GM12872 (cell line): ENCODE data around the gene LCMT1.

ENCODE experiments used
- TF ChIP-seq, protein P1 (sequence below): IDR thresholded peaks from 3 replicates; pipeline ENCODE4 v1.5.1; 2011; ENCODE audit warnings: low read depth, mild to moderate bottlenecking, low read length, moderate library complexity; ENCODE audit not compliant: insufficient read depth

LCMT1 gene

DNA sequence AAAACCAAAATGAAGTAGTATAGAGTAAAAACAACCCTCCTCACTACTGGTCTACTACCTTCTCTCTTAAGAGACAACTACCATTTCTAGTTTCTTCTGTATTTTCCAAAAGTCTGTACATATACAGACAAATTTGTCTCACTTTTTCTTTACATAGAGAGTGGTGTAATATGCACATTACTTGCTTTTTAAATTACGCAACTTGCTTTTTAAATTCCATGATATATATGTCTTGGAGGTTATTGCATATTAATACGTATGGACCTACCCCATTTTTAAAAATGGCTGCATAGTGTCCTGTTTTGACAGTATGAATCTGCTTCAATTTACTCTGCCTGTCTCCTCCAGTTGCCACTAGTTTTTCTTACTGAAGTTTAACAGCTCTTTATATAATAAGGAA lies 62.7 kb downstream of the LCMT1 start:
- TF ChIP-seq, protein P1, sequence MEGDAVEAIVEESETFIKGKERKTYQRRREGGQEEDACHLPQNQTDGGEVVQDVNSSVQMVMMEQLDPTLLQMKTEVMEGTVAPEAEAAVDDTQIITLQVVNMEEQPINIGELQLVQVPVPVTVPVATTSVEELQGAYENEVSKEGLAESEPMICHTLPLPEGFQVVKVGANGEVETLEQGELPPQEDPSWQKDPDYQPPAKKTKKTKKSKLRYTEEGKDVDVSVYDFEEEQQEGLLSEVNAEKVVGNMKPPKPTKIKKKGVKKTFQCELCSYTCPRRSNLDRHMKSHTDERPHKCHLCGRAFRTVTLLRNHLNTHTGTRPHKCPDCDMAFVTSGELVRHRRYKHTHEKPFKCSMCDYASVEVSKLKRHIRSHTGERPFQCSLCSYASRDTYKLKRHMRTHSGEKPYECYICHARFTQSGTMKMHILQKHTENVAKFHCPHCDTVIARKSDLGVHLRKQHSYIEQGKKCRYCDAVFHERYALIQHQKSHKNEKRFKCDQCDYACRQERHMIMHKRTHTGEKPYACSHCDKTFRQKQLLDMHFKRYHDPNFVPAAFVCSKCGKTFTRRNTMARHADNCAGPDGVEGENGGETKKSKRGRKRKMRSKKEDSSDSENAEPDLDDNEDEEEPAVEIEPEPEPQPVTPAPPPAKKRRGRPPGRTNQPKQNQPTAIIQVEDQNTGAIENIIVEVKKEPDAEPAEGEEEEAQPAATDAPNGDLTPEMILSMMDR: no peak

DNA sequence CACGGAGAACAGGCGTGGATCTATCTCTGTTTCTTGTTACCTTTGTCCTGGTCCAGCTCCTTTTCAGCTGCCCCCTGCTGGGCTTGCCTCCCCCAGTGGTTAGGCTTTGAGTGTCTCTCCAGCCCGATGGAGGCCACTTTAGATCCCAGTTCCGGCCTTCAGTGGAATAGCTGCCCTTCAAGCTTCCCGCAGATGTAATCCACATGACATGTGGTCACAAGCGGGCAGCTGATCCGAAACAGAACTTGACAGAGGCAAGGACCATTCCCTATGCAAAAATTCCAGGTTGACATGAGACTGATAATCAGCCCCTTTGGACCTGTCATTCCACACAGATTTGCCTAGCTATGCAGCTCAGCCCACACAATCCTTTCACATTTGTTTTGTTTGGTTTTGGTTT lies 64.6 kb downstream of the LCMT1 start:
- TF ChIP-seq, protein P1: no peak

DNA sequence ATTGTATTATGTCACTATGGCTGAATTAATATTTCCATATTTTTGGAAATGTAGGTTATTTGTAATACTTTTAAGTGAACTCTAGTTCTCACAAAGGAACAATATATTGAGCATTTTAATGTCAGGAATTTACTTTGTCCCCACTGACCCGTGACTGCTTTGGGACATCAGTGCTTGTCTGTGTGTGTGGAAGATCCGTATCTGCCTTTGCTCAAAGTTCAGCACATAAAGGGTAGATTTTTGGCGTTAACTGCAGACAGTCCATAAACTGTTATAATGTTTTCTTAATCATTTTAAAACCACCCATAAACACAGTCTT lies 65.9 kb downstream of the LCMT1 start:
- TF ChIP-seq, protein P1: no peak

DNA sequence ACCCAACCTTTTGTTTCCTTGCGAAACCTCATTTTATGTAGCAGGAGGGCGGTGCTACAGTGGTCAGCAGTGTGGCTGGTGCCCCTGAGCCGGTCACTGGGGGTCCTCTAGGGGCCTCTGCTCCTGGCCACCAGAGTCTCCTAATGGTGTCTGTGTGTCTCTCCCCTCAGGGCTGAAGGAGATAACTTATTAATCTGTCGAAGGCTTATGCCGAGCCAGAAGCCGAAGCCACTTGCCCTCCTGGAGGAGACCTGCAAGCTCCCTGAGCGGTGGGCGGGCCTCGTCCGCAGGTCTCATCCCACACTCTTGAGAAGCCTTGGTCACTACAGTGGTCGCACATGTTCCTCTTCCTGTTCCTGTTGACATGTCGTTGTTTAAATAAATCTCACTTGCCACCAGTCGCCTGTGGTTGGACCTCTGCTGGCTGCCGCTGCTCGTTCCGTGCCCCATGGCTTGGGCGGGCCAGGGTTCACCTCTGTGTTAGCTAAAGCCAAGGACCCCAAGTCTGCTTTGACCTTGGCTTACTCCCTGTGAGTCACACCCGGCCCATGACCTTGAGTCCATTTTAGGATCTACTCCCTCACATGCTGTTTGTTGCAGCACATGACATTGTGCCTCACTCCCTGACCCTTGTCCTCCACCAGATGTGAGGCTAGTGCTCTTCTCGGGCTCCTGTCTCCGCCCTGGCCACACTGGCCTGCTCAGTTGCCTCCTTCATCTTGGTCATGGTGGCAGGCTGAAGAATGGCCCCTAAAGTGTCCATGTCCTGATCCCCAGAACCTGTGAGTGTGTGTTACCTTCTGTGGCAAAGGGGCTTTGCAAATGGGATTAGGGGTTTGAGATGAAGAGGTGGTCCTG lies 66.5 kb downstream of the LCMT1 start:
- TF ChIP-seq, protein P1: no peak

DNA sequence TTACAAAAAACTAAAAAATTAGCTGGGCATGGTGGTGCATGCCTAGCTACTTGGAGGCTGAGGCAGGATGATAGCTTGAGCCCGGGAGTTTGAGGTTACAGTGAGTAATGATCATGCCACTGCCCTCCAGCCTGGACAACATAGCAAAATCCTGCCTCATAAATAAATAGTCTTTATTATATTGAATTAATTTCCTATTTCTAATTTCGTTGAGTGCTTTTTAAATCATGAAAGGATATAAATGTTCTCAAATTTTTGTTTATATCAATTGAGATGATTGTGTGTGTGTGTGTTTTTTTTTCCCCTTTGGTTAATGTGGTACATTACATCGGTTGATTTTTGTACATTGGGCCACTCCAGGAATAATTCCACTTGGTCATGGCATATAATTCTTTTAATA lies 73.2 kb downstream of the LCMT1 start:
- TF ChIP-seq, protein P1: no peak

DNA sequence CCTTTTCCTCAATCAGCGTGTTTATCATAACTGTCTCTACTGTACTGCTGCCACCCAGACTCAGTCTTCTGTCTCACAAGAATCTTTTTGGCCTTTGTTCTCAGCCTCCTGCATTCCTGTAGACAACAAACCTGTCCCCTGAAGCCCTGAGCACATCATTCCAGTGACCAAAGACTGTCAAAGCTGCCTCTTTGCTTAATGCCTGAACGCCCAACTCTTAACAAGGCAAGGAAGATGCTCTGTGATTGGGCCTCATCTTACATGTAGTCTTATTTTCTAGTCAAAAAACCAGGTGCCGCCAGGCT lies 75.9 kb downstream of the LCMT1 start:
- TF ChIP-seq, protein P1: no peak

DNA sequence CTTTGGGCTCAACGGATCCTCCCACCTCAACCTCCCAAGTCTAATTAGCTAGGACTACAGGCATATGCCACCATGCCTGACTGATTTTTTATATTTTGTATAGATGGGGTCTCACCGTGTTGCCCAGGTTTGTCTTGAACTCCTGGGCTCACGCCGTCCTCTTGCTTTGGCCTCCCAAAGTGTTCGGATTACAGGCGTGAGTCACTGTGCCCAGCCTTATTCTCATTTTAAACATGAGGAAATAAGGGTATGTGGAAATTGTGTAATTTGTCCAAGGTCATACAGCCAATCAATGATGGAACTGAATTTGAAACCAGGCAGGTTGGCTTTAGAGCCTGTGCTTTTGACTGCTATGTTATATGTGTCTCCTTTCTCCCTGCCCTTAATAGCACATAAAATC lies 77.8 kb downstream of the LCMT1 start:
- TF ChIP-seq, protein P1: no peak
